Endothelial cell of umbilical vein (primary cell): ENCODE measurements around the gene CYGB. TPM values are rescaled to one million over a fixed set of nuclear protein-coding genes. Genes with fewer than 3 reads are reported as not detected.

Source experiments
- BruUV-seq: library from RNA; stranded (reverse); fragments of 400-500 nt; replicated peaks from 2 replicates; lab custom pipeline; 2021; lab: Mats Ljungman, UMichigan
- CTCF ChIA-PET: fragments of 300-600, 350-600 bp; sonication (Branson Sonifier 250); formaldehyde crosslinking; loops from one replicate; lab custom pipeline; 2021; ENCODE audit warnings: antibody characterized with exemption, inconsistent platforms; lab: Charles Lee
- POLR2A ChIA-PET: fragments of 300-600, 350-600 bp; sonication (Branson Sonifier 250); formaldehyde crosslinking; loops from one replicate; lab custom pipeline; 2021; ENCODE audit warnings: antibody characterized with exemption, inconsistent platforms; lab: Charles Lee
- DNase-seq: peaks from one replicate; pipeline ENCODE4 v3.0.0-alpha.2; 2011; ENCODE audit warnings: low read depth, low spot score
- FAIRE-seq: peaks from 2 replicates; lab custom pipeline; 2011; peaks lifted over from hg19 to GRCh38; lab: Jason Lieb, UNC
- H2AFZ ChIP-seq: 2 replicates; pipeline ENCODE4 v1.6.0; 2012; ENCODE audit warnings: low read depth, low read length, control low read depth, inconsistent platforms
- H3K27ac ChIP-seq: 2 replicates; pipeline ENCODE4 v1.5.1; 2011; ENCODE audit warnings: low read depth, mild to moderate bottlenecking, control low read depth, low read length, moderate library complexity; ENCODE audit not compliant: insufficient read depth
- H3K27me3 ChIP-seq, 2 experiments: 2 replicates each; pipeline versions ENCODE4 v1.6.0 to v1.6.1; 2011; ENCODE audit warnings: low read length in 2 of 2, mixed read lengths in 1 of 2; ENCODE audit not compliant: control insufficient read depth in 2 of 2, insufficient read depth in 2 of 2
- H3K36me3 ChIP-seq, 2 experiments: 2 replicates in 1 of 2; 3 replicates in 1 of 2; pipeline ENCODE4 v1.5.1; 2011; ENCODE audit warnings: low read length in 2 of 2, mild to moderate bottlenecking in 1 of 2, moderate library complexity in 1 of 2; ENCODE audit not compliant: control insufficient read depth in 2 of 2, insufficient read depth in 2 of 2; ENCODE audit errors: extremely low read depth in 1 of 2
- H3K4me1 ChIP-seq: 3 replicates; pipeline ENCODE4 v1.5.1; 2011; ENCODE audit warnings: mild to moderate bottlenecking, low read length; ENCODE audit not compliant: control insufficient read depth, insufficient read depth; ENCODE audit errors: extremely low read depth
- H3K4me2 ChIP-seq: 2 replicates; pipeline ENCODE4 v1.6.1; 2011; ENCODE audit warnings: low read length, control low read depth, mixed read lengths; ENCODE audit not compliant: insufficient read depth
- H3K4me3 ChIP-seq, 3 experiments: fragments of 200-600 bp in 1 of 3; sonication (generic), shearing (Covaris generic) in 1 of 3; replicated peaks in 1 of 3; 2 replicates each; pipeline ENCODE4 v1.5.1; 2011 to 2016; ENCODE audit warnings: control low read depth in 3 of 3, low read length in 3 of 3, mild to moderate bottlenecking in 2 of 3, inconsistent platforms in 1 of 3, low read depth in 1 of 3, moderate library complexity in 1 of 3; ENCODE audit not compliant: insufficient read depth in 1 of 3
- H3K79me2 ChIP-seq: 2 replicates; pipeline ENCODE4 v1.6.0; 2012; ENCODE audit warnings: low read length, inconsistent platforms; ENCODE audit not compliant: control insufficient read depth, insufficient read depth
- H3K9ac ChIP-seq: replicated peaks from 2 replicates; pipeline ENCODE3; 2011; ENCODE audit warnings: low read length, control low read depth; ENCODE audit not compliant: insufficient read depth; ENCODE audit errors: extremely low read depth
- H3K9me1 ChIP-seq: replicated peaks from 3 replicates; pipeline ENCODE4 v1.6.0; 2011; ENCODE audit warnings: mild to moderate bottlenecking, low read length; ENCODE audit not compliant: control insufficient read depth, insufficient read depth; ENCODE audit errors: extremely low read depth
- H3K9me3 ChIP-seq: replicated peaks from 2 replicates; pipeline ENCODE4 v1.5.1; 2012; ENCODE audit warnings: low read length, inconsistent platforms; ENCODE audit not compliant: control insufficient read depth, insufficient read depth
- H4K20me1 ChIP-seq: replicated peaks from 2 replicates; pipeline ENCODE3; 2011; ENCODE audit warnings: mild to moderate bottlenecking, low read length; ENCODE audit not compliant: control insufficient read depth, insufficient read depth; ENCODE audit errors: extremely low read depth
- CTCF ChIP-seq, 2 donors: IDR thresholded peaks; 1 replicate in 1 of 2; 2 replicates in 1 of 2; pipeline ENCODE4 v1.5.1; 2011; ENCODE audit warnings: low read length in 2 of 2, mild to moderate bottlenecking in 2 of 2, moderate library complexity in 2 of 2, control low read depth in 1 of 2, inconsistent platforms in 1 of 2, low read depth in 1 of 2; ENCODE audit not compliant: insufficient read depth in 1 of 2; ENCODE audit errors: extremely low read depth in 1 of 2
- EZH2 ChIP-seq: IDR thresholded peaks from 2 replicates; pipeline ENCODE4 v1.6.1; 2012; ENCODE audit warnings: borderline replicate concordance, low read depth, mild to moderate bottlenecking, moderate library complexity, low read length, inconsistent platforms; ENCODE audit not compliant: severe bottlenecking
- FOS ChIP-seq: IDR thresholded peaks from 2 replicates; pipeline ENCODE4 v1.6.1; 2011; ENCODE audit warnings: mild to moderate bottlenecking, low read length, moderate library complexity, borderline replicate concordance; ENCODE audit not compliant: insufficient read depth
- GATA2 ChIP-seq: IDR thresholded peaks from 2 replicates; pipeline ENCODE4 v1.7.0; 2011; ENCODE audit warnings: low read depth, mild to moderate bottlenecking, moderate library complexity, mixed read lengths, low read length; ENCODE audit not compliant: insufficient read length, insufficient read depth
- JUN ChIP-seq: IDR thresholded peaks from 2 replicates; pipeline ENCODE4 v1.6.1; 2011; ENCODE audit warnings: borderline replicate concordance, low read depth; ENCODE audit not compliant: insufficient read length, insufficient read depth
- MAX ChIP-seq: IDR thresholded peaks from 2 replicates; pipeline ENCODE4 v1.6.1; 2011; ENCODE audit not compliant: insufficient read depth, insufficient read length
- MYC ChIP-seq: IDR thresholded peaks from one replicate; pipeline ENCODE4 v1.6.1; 2011; ENCODE audit warnings: mild to moderate bottlenecking, low read depth, low read length
- POLR2A ChIP-seq: IDR thresholded peaks from 2 replicates; pipeline ENCODE4 v1.6.1; 2012; ENCODE audit warnings: low read depth, mild to moderate bottlenecking, control low read depth, low read length
- POLR2AphosphoS5 ChIP-seq: IDR thresholded peaks from 2 replicates; pipeline ENCODE4 v1.6.1; 2012; ENCODE audit warnings: low read depth, mild to moderate bottlenecking, control low read depth, low read length, moderate library complexity; ENCODE audit not compliant: insufficient read depth
- dilution Hi-C: fragments of 300-500 bp; cut with MboI; formaldehyde crosslinking; loops from one replicate; pipeline ENCODE4 v1.15.0; 2019; ENCODE audit warnings: low sequenced_read_pairs; ENCODE audit not compliant: extremely low pct_ligation_motif_present
- intact Hi-C: fragments of 100-400 bp; cut with micrococcal nuclease; formaldehyde crosslinking; loops from one replicate; pipeline ENCODE4 v1.10.0; 2022
- polyA plus RNA-seq, 4 experiments: library from polyadenylated mRNA; depleted of rRNA in 3 of 4; stranded (reverse) in 3 of 4; unstranded in 1 of 4; fragments of >200 nt; gene quantifications; 2 replicates each; pipeline versions ENCODE4 v1.2.1 to v1.2.3, GENCODE V29; 2011 to 2012; ENCODE audit warnings: missing spikeins in 1 of 4
- total RNA-seq: library from RNA; stranded (reverse); gene quantifications from 2 replicates; pipeline ENCODE4 v1.2.3, GENCODE V29; 2021

CYGB gene
- total and polyA plus RNA-seq, 2 donors (not counting 3 experiments of a cell fraction or from before 2014, with no cell fraction given): 0.22 to 0.91 TPM

- Histone ChIP-seq H3K9me1 (no peaks in the 10 kb centered on the region), H3K4me1 (peaks cover 23% of the 10 kb centered on the region), H3K4me3 (no peak overlapping the region), H3K79me2 (no peaks in the 10 kb centered on the region), H2AFZ (no peak overlapping the region), H3K27me3 (peaks cover 0 to 3% of the 10 kb centered on the region in 2 experiments), H3K36me3 (no peaks in the 10 kb centered on the region), H4K20me1 (no peaks in the 10 kb centered on the region), H3K9me3 (no peaks in the 10 kb centered on the region), H3K9ac (no peak overlapping the region), H3K27ac (no peak overlapping the region), H3K4me2 (no peak overlapping the region)
- ChIA-PET CTCF (interaction anchor here (0.6 kb wide), 1 partner anchor 66 kb away, joined by 3 read pairs; no protein-coding TSS in a partner anchor), POLR2A (no interaction called here)
- TF ChIP-seq POLR2AphosphoS5 (no peak), MYC (no peak), MAX (no peak), EZH2 (no peak), CTCF (IDR thresholded peaks at IDR 0.05; ENCODE audit: extremely low read depth in 1 of 2, insufficient read depth in 1 of 2, low read depth in 1 of 2, low read length in 2 of 2) (no peak), GATA2 (no peak), FOS (no peak), POLR2A (no peak), JUN (no peak)
- no peak for FAIRE-seq
- DNase-seq: no peak
- dilution Hi-C loops: no loop called here
- intact Hi-C loops: no loop called here
- no TSS peak for BruUV-seq
Measured at GRCh38 chr17:76531486-76532038, 5.9 kb downstream of the CYGB start.
